K562 (cell line): ENCODE measurements around the gene KRT8. TPM values are rescaled to one million over a fixed set of nuclear protein-coding genes. Genes with fewer than 3 reads are reported as not detected.

ENCODE experiments used
- IRF2 ChIP-seq: sonication (generic); formaldehyde crosslinking; IDR thresholded peaks from 2 replicates; pipeline ENCODE4 v1.8.1; 2022; ENCODE audit warnings: mild to moderate bottlenecking, missing genetic modification reagents
- KDM5B ChIP-seq: fragments of 200-600 bp; sonication (generic); IDR thresholded peaks from 2 replicates; pipeline ENCODE4 v1.6.1; 2012; ENCODE audit warnings: low read depth, mild to moderate bottlenecking, moderate library complexity, low read length, control low read depth, inconsistent platforms; ENCODE audit not compliant: insufficient replicate concordance
- LCOR ChIP-seq: sonication (generic); formaldehyde crosslinking; IDR thresholded peaks from 2 replicates; pipeline ENCODE4 v1.8.0; 2022; ENCODE audit warnings: mild to moderate bottlenecking, missing genetic modification reagents
- NFIC ChIP-seq: fragments of 450-650 bp; IDR thresholded peaks from 2 replicates; pipeline ENCODE4 v1.6.1; 2017; ENCODE audit warnings: mild to moderate bottlenecking, inconsistent platforms
- NR4A1 ChIP-seq, 2 experiments: fragments of 250-450 bp in 1 of 2; fragments of 450-650 bp in 1 of 2; sonication (Bioruptor Pico) in 1 of 2; IDR thresholded peaks; 2 replicates each; pipeline versions ENCODE4 v1.4.0 to v1.6.1; 2016 to 2020; ENCODE audit warnings: mild to moderate bottlenecking in 2 of 2, missing compliant biosample characterization in 1 of 2, missing genetic modification characterization in 1 of 2, moderate library complexity in 1 of 2
- PCBP2 ChIP-seq: fragments of 200-400 bp; formaldehyde crosslinking; IDR thresholded peaks from 2 replicates; pipeline ENCODE4 v1.6.1; 2018; ENCODE audit warnings: low read length, low read depth, mild to moderate bottlenecking, moderate library complexity; ENCODE audit not compliant: poor library complexity, severe bottlenecking
- PRPF4 ChIP-seq: fragments of 200-400 bp; formaldehyde crosslinking; IDR thresholded peaks from one replicate; pipeline ENCODE4 v1.6.1; 2017; ENCODE audit warnings: low read length, low read depth, mild to moderate bottlenecking; ENCODE audit not compliant: insufficient read depth, poor library complexity, severe bottlenecking
- RBFOX2 ChIP-seq: fragments of 200-400 bp; formaldehyde crosslinking; IDR thresholded peaks from 2 replicates; pipeline ENCODE4 v1.6.1; 2017; ENCODE audit warnings: low read depth, mild to moderate bottlenecking, low read length, moderate library complexity
- SUPT5H ChIP-seq: fragments of 450-650 bp; IDR thresholded peaks from 2 replicates; pipeline ENCODE4 v1.6.1; 2016
- TAF1 ChIP-seq: IDR thresholded peaks from 2 replicates; pipeline ENCODE4 v1.6.1; 2011; ENCODE audit warnings: mild to moderate bottlenecking, low read length, moderate library complexity; ENCODE audit not compliant: insufficient read depth, control insufficient read depth, severe bottlenecking; ENCODE audit errors: extremely low read depth
- THRAP3 ChIP-seq: fragments of 450-650 bp; IDR thresholded peaks from 2 replicates; pipeline ENCODE4 v1.6.1; 2016; ENCODE audit warnings: mild to moderate bottlenecking, inconsistent platforms, borderline replicate concordance
- ZBTB8A ChIP-seq: fragments of 450-650 bp; IDR thresholded peaks from 2 replicates; pipeline ENCODE4 v1.6.1; 2018; ENCODE audit warnings: mild to moderate bottlenecking, moderate library complexity; ENCODE audit not compliant: partially characterized antibody
- ZNF76 ChIP-seq: fragments of 250-450 bp; sonication (Bioruptor Pico); IDR thresholded peaks from 2 replicates; pipeline ENCODE4 v1.4.0; 2020; ENCODE audit warnings: mild to moderate bottlenecking, moderate library complexity, borderline replicate concordance
- ZNF785 ChIP-seq: fragments of 250-450 bp; sonication (Bioruptor Pico); IDR thresholded peaks from 2 replicates; pipeline ENCODE4 v1.4.0; 2020; ENCODE audit warnings: mild to moderate bottlenecking
- polyA plus RNA-seq, 8 experiments: library from polyadenylated mRNA; depleted of rRNA in 4 of 8; stranded (reverse) in 5 of 8; unstranded in 3 of 8; fragments of >200 nt; fragmentation: Nextera tagmentation in 2 of 8; fragmentation: Illumina TruSeq in 1 of 8; extraction: Ambion mirVana in 2 of 8; extraction: Trizol in 1 of 8; gene quantifications; 2 replicates each; pipeline versions ENCODE4 v1.2.1 to v1.2.3, GENCODE V29; 2011 to 2014; ENCODE audit warnings: inconsistent platforms in 1 of 8, missing spikeins in 1 of 8
- total RNA-seq, 7 experiments: library from RNA; depleted of rRNA in 6 of 7; stranded (reverse); fragments of >200 nt in 6 of 7; fragmentation: Illumina TruSeq in 2 of 7; extraction: Trizol in 2 of 7; gene quantifications; 2 replicates each; pipeline versions ENCODE4 v1.2.1 to v1.2.3, GENCODE V29; 2011 to 2021; ENCODE audit warnings: low replicate concordance in 1 of 7
- TF ChIP-seq, protein P1 (sequence below): sonication (generic); formaldehyde crosslinking; IDR thresholded peaks from 2 replicates; pipeline ENCODE4 v1.8.0; 2022; ENCODE audit warnings: mild to moderate bottlenecking, missing genetic modification reagents, borderline replicate concordance
- TF ChIP-seq, protein P2 (sequence below), 2 experiments: fragments of 450-650 bp; formaldehyde crosslinking in 1 of 2; IDR thresholded peaks; 2 replicates each; pipeline versions ENCODE4 v1.4.0 to v1.6.1; 2014 to 2020; ENCODE audit warnings: mild to moderate bottlenecking in 2 of 2, borderline replicate concordance in 1 of 2, low read depth in 1 of 2

The KRT8 gene
- total and polyA plus RNA-seq, 9 of the 15 experiments (the other 6 are each of a cell fraction or from before 2014, with no cell fraction given), result 41.5 to 661 (median 260) TPM

DNA sequence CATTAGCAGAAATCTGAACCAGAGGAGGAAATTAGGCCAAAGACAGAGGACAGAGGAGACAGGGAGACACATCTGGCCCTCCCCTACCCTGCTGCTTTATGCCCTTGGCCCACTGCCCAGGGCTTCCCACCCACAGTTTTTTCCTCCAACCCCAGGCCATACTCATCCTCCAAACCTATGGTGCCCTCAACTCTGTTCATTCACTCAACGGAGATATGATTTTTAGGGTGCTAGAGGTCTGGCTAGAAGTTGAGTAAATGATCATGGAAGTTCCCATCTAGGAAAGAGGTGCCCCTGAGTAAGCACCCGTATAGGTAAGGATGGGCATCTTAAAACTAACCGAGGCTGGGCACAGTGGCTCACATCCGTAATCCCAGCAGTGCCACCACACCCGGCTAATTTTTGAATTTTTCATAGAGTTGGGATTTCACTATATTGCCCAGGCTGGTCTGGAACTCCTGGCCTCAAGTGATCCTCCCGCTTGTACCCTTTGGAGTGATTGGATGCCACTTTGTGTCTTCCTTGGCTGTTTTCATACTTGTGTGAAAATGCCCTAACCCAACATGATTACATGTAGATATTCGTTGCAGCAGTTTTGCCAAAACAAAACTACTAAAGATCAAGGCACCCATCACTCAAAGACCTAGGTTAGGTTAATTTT, 48.4 kb upstream of the KRT8 start (continued):
- TF ChIP-seq, protein P1, sequence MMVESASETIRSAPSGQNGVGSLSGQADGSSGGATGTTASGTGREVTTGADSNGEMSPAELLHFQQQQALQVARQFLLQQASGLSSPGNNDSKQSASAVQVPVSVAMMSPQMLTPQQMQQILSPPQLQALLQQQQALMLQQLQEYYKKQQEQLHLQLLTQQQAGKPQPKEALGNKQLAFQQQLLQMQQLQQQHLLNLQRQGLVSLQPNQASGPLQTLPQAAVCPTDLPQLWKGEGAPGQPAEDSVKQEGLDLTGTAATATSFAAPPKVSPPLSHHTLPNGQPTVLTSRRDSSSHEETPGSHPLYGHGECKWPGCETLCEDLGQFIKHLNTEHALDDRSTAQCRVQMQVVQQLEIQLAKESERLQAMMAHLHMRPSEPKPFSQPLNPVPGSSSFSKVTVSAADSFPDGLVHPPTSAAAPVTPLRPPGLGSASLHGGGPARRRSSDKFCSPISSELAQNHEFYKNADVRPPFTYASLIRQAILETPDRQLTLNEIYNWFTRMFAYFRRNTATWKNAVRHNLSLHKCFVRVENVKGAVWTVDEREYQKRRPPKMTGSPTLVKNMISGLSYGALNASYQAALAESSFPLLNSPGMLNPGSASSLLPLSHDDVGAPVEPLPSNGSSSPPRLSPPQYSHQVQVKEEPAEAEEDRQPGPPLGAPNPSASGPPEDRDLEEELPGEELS (CRISPR knock-in tag), result no peak
- no peak for TF ChIP-seq PCBP2
- no peak for TF ChIP-seq PRPF4
- TF ChIP-seq ZBTB8A, result no peak
- TF ChIP-seq NFIC, result peak; percentile 65
- TF ChIP-seq, protein P2, sequence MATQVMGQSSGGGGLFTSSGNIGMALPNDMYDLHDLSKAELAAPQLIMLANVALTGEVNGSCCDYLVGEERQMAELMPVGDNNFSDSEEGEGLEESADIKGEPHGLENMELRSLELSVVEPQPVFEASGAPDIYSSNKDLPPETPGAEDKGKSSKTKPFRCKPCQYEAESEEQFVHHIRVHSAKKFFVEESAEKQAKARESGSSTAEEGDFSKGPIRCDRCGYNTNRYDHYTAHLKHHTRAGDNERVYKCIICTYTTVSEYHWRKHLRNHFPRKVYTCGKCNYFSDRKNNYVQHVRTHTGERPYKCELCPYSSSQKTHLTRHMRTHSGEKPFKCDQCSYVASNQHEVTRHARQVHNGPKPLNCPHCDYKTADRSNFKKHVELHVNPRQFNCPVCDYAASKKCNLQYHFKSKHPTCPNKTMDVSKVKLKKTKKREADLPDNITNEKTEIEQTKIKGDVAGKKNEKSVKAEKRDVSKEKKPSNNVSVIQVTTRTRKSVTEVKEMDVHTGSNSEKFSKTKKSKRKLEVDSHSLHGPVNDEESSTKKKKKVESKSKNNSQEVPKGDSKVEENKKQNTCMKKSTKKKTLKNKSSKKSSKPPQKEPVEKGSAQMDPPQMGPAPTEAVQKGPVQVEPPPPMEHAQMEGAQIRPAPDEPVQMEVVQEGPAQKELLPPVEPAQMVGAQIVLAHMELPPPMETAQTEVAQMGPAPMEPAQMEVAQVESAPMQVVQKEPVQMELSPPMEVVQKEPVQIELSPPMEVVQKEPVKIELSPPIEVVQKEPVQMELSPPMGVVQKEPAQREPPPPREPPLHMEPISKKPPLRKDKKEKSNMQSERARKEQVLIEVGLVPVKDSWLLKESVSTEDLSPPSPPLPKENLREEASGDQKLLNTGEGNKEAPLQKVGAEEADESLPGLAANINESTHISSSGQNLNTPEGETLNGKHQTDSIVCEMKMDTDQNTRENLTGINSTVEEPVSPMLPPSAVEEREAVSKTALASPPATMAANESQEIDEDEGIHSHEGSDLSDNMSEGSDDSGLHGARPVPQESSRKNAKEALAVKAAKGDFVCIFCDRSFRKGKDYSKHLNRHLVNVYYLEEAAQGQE (IDR thresholded peaks at IDR 0.05; ENCODE audit: borderline replicate concordance), result no peak
- TF ChIP-seq, protein P2 (CRISPR knock-in tag; IDR thresholded peaks at IDR 0.05; ENCODE audit: low read depth), result no peak
- no peak for TF ChIP-seq ZNF76 (CRISPR knock-in tag)
- no peak for TF ChIP-seq NR4A1 (CRISPR knock-in tag; IDR thresholded peaks at IDR 0.05)
- TF ChIP-seq NR4A1 (tag; IDR thresholded peaks at IDR 0.05), result no peak
- TF ChIP-seq IRF2 (CRISPR knock-in tag), result no peak
- no peak for TF ChIP-seq ZNF785 (CRISPR knock-in tag)
- TF ChIP-seq LCOR (CRISPR knock-in tag), result no peak
- 0 out of 2 replicates have a peak, but pooled peaks have one; percentile 42 for TF ChIP-seq SUPT5H
- no peak for TF ChIP-seq TAF1
- TF ChIP-seq RBFOX2, result peak; percentile 20; the same call in 1 of the 2 replicates
- peak; percentile 35 for TF ChIP-seq KDM5B
- no peak; the same call in 1 of the 2 replicates for TF ChIP-seq THRAP3
